GM21381 (cell line): ENCODE measurements around the gene TBC1D1.

Source experiments
- ATAC-seq: cut with Tn5 transposase; IDR thresholded peaks from one replicate; pipeline ENCODE4 v1.9.1; 2021; ENCODE audit warnings: mild to moderate bottlenecking, moderate library complexity; ENCODE audit not compliant: unreplicated experiment

TBC1D1 gene

GRCh38 chr4:38180456-38180855, 289.6 kb downstream of the TBC1D1 start:
- ATAC-seq = no peak

GRCh38 chr4:38181286-38181685, 290.4 kb downstream of the TBC1D1 start:
- ATAC-seq = no peak

- ATAC-seq = no peak
Measured at GRCh38 chr4:38182334-38182998, 291.6 kb downstream of the TBC1D1 start.

DNA sequence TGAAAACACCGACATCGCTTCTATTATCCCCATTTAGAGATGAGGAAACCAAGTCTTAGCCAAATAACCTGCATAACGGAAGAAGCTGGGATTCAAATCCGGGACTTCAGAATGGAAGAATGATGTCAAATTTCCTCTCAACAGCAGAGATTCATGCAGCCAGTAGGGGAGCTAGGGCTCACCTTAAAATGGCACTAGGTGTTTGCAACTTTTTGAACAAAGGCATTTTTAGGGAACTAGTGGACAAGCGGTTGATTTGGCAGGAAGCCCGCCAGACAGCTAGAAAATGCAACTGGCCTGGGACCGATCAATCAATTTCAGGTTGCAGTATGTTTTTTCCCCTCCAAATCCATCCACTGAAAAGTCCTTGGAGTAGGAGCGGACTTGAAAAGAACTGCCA, 293.5 kb downstream of the TBC1D1 start:
- no peak for ATAC-seq

GRCh38 chr4:38185406-38186144, 294.7 kb downstream of the TBC1D1 start:
- no peak for ATAC-seq

- ATAC-seq = no peak
Measured at GRCh38 chr4:38188136-38188535, 297.3 kb downstream of the TBC1D1 start.

GRCh38 chr4:38188631-38189101, 297.8 kb downstream of the TBC1D1 start:
- no peak for ATAC-seq
